GM18909 (cell line): ENCODE data around the gene CWC27.
A peak's percentile ranks its signal among the peaks of the same experiment; 100 is the strongest.

Experiments
- ATAC-seq: cut with Tn5 transposase; IDR thresholded peaks from one replicate; pipeline ENCODE4 v1.9.1; 2021; ENCODE audit warnings: mild to moderate bottlenecking; ENCODE audit not compliant: unreplicated experiment, poor library complexity

Gene CWC27

DNA sequence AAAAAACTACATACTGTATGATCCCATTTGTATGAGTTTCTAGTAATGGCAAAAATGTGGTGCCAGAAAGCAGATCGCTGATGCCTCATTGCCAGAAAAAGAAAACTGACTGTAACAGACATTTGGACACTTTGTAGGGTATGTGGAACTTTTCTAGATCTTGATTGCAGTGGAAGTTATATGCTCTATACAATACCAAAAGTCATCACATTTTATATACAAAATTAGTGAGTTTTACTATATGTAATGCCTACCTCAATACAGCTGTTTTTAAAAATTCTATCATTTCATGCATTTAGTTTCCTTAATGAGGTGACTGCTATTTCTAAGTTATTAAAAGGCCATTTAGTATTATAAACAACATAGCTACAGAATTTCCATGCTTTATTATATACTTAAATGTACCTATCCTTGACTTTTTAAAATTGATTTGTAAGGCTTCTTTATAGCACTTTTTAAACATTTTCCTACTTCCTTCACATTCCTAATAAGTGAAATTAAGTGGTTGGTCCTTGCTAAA, 199.9 kb downstream of the CWC27 start:
- no peak for ATAC-seq

DNA sequence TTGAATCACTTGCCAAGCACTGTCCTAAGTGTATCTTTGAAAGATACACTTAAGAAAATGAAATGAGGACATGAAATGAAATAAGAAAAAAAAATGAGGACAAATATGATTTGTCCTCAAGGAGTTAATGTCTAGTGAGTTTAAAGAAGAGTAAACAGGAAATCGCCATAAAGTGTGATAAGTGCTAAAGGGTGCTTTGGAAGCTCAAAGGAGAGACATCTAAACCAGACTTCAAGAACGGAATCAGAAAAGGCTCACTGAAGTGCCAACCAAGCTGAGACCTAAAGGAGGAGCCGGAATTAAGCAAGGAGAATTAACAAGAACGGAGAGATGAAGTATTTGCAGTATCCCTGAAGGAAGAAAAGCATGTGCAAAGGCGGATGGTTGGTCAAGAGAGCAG, 200.8 kb downstream of the CWC27 start:
- ATAC-seq = no peak

GRCh38 chr5:64971513-64971912, 202.8 kb downstream of the CWC27 start:
- ATAC-seq = no peak

DNA sequence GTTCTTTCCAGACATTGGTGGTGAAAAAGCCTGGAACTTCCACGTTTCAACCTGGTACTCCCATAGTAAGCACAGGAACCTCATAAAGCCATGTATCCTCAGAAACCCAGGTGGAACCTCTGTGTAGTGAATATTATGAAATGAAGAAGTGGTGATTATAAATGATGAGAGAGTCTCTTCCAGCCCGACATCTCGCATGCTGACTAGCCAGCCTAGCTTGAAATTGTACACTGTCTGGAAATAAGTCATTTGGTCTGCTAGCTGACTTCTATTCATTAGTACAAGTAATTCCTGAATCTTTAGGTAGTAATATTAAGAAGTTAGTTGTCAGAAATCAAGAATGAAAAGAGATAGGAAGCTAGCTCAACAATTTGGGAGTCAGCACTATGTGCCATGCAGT, 203.3 kb downstream of the CWC27 start:
- no peak for ATAC-seq

GRCh38 chr5:64972591-64972990, 203.9 kb downstream of the CWC27 start:
- ATAC-seq = no peak

DNA sequence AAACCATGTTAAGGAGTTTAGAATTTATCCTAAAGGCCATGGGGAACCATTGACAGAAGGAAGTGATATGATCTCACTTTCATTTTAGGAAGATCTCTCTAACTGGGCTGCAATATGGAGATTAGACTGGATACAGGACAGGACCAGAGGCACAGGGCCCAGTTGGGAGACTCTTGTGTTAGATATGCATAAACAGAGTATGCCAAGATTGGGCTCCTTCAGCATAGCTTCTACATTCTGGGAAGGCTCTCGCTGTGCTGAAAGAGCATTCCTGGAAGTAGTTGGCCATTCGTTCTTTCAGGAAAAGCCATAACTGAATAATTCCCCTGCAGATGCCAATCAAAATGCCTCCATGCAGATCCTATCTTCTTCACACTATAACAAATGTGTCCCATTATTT, 204.5 kb downstream of the CWC27 start:
- no peak for ATAC-seq

GRCh38 chr5:64977779-64978178, 209.0 kb downstream of the CWC27 start:
- ATAC-seq = no peak

GRCh38 chr5:64978546-64978945, 209.8 kb downstream of the CWC27 start:
- ATAC-seq = no peak

DNA sequence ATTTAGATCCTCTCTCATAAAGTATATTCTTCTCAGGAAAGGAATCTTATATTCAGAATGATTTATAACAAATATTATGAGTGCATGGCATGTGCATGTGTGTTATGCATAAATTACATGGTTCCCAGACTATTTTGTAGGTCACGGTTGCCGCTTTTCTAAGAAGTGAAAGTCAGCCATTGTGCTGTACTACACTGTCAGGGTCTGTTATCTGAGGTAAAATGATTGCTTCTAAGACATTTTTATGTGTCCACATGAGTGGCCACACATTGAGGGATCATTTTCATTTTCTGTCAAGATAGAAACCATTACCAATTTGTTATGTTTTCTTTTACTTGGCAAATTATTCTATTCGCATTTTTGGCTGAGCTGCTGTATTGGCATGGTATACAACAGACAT, 210.8 kb downstream of the CWC27 start:
- ATAC-seq = no peak

- no peak for ATAC-seq
Measured at GRCh38 chr5:64980176-64980575, 211.4 kb downstream of the CWC27 start.

DNA sequence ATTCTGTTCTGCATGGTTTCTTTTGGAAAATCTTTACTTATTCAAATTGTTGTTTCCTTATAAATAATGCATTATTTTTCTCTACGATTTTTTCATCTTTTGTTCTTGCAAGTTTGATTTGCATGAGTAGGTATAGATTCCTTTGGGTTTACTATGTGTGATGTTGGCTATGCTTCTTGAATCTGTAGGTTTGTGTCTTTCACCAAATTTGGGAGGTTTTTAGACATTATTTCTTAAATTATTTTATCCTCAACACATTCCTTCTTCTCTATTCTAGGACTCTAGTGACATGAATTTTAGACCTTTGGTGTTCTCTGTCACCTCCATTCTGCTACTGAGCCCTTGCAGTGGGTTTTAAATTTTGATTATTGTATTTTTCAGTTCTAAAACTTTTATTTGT, 219.0 kb downstream of the CWC27 start:
- no peak for ATAC-seq

DNA sequence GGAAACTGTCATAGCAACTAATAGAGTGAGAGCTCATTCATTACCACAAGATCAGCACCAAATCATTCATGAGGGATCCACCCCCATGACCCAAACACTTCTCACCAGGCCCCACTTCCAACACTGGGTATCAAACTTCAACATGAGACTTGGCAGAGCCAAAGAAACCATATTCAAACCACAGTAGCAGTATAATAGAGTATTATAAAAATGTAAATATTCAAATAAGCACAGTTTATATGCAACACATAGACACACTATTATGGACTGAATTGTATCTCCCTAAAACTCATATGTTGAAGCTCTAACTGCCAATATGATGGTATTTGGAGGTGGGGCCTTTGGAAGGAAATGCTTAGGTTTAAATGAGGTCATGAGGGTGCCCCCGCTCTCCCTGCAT, 240.5 kb downstream of the CWC27 start:
- ATAC-seq = no peak

- ATAC-seq = no peak
Measured at GRCh38 chr5:65010841-65011240, 242.1 kb downstream of the CWC27 start.

GRCh38 chr5:65012301-65012892, 243.7 kb downstream of the CWC27 start:
- no peak for ATAC-seq

DNA sequence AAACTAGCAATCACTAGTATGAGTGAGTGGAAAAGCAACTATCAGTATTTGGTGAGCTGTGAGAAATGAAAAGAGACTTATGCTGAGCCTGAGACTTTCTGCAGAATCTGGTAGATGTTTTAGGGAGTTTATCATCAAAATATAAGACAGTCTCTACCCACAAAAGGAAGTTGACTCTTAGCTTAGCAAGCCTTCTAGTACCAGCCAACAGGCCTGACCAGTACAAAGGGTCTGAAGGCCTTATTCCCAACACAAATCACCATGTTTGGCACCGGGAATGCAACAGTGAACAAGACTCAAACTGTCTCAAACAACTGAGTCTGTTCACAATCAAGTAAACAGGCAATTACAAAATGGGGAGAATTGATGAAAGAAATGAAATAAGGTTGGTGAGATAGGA, 244.4 kb downstream of the CWC27 start:
- ATAC-seq = no peak

DNA sequence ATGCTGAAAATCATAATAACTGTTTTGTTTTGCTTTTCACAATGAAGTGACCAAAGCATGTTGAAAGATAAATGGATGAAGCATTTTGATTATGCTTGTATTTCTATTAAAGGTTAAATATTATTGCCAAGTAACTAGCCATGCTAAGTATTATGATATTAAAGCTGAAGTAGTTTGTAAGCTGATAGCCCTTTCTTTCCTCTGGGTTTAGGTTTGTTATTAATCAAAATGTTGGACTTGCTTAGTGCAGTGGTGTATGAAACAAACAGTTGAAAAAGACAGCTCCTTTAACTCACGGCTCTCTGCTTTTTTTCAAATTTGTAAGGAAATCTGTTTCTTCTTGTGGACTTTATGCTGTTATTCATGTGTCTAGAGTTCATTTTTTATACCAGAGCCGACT, 246.0 kb downstream of the CWC27 start:
- no peak for ATAC-seq

DNA sequence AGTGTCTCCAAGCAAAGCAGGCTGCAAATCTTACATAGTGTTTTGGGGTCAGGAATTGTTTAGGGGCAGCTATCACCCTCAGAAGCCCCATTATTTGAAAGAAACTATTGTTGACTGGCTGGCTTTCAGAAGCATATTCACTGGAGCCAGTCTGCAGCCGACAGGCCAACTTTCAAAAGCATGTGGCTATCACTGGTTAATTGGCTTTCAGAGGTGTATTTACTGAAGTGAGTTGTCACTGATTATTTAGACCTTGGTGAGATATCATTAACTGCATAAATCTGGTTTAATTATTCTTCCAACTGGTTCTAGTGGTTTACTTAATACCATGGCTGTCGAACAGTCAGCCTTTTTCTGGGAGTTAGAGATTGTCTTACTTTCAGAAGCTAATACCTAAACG, 247.0 kb downstream of the CWC27 start:
- no peak for ATAC-seq

GRCh38 chr5:65017636-65018035, 248.9 kb downstream of the CWC27 start:
- ATAC-seq = no peak

DNA sequence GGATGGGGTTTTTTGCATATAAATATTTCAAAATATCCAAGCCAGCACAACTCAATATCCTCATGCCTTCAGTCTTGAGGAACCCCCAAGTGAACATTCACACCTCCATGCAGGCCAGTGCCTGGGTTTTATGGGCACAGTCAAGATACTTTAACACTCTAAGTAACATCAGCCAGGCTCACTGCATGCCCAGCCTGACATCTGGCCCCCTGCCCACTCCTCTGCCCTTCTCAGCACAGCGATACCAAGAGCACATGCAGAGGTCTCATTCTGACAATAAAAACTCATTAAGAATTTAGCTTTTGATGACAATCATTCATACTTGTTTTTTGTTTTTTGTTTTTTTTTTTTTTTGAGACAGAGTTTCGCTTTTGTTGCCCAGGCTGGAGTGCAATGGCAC, 250.0 kb downstream of the CWC27 start:
- no peak for ATAC-seq

- no peak for ATAC-seq
Measured at GRCh38 chr5:65020492-65020891, 251.8 kb downstream of the CWC27 start.

GRCh38 chr5:65021527-65022226, 252.9 kb downstream of the CWC27 start:
- ATAC-seq = peak; percentile 52

- ATAC-seq = no peak
Measured at GRCh38 chr5:65022932-65023331, 254.2 kb downstream of the CWC27 start.
